Measurements from ENCODE around the gene EGFL7.

EGFL7 gene

GRCh38 chr9:136673975-136674785 is 11.5 kb downstream of the EGFL7 start:
- no peak for DNase-seq

- DNase-seq = no peak
Observed at GRCh38 chr9:136674786-136675349, 12.2 kb downstream of the EGFL7 start.

GRCh38 chr9:136675477-136676296 is 13.0 kb downstream of the EGFL7 start:
- DNase-seq = no peak

GRCh38 chr9:136676297-136676794 is 13.6 kb downstream of the EGFL7 start:
- no peak for DNase-seq

GRCh38 chr9:136676920-136677686 is 14.4 kb downstream of the EGFL7 start:
- DNase-seq = no peak

DNA sequence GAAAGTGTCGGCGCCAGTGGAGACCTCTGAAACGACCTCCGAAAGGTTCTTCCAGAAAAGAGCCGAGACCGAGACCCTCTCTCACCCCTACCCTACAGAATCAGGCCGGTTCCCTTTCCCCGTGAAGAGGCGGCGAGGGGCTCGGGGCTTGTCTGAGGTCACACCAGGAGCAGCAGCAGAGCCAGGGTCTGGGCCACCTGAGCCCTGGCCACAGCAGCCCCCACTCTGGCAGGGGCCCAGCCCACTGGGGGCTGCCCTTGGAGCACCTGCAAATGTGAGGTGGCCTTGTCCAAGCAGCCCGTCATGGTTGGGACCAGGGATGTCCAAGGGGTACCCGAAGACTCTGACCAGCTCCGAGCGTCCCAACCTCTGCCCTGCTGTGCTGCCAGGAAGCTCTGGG is 15.3 kb downstream of the EGFL7 start:
- DNase-seq = no peak

GRCh38 chr9:136678624-136679023 is 15.9 kb downstream of the EGFL7 start:
- DNase-seq = peak in 1 of 2 donors; percentile 22

- peak in 1 of 2 donors; percentile 49 for DNase-seq
Observed at GRCh38 chr9:136679431-136679941, 16.8 kb downstream of the EGFL7 start.

- no peak for DNase-seq
Observed at GRCh38 chr9:136681029-136681428, 18.3 kb downstream of the EGFL7 start.

GRCh38 chr9:136681945-136682699 is 19.4 kb downstream of the EGFL7 start:
- DNase-seq = no peak

GRCh38 chr9:136682710-136683109 is 20.0 kb downstream of the EGFL7 start:
- no peak for DNase-seq

GRCh38 chr9:136683173-136683745 is 20.5 kb downstream of the EGFL7 start:
- no peak for DNase-seq

DNA sequence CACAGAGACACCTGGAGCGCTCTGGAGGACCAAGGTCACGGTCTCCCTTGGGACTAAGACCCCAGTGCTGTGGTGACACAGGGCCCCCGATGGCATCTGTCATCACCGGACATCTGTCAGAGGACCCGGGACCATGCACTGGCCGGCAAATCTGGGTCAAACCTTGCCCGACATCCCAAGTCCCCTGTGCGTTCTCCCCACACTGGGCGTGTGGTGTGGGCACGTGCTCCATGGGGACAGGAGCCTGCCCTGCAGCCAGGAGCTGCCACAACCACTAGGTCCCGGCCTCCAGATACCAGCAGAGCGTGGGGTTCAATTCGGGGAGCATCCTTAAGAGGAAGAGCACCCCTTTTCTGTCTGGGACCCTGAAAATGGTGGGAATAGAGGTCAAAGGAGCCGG is 21.0 kb downstream of the EGFL7 start:
- no peak for DNase-seq

DNA sequence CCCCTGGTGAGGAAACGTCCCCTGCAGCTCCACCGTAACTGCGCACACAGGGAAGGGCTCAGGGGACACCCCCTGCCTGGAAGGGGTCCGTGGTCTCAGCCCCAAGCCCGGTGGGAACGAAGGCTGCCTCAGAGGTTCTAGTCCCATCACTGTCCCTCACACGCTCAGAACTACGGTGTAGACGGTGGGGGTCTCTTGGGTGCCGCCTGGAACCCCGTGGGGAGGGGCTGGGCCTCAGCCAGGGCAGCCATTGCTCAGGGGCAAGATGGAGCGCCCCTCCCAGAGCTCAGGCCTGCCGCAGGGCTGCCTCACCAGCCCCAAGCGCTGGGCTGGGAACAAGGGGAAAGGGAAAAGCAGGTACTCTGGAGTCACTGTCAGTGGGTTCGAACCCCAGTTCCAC is 21.6 kb downstream of the EGFL7 start:
- DNase-seq = no peak

DNA sequence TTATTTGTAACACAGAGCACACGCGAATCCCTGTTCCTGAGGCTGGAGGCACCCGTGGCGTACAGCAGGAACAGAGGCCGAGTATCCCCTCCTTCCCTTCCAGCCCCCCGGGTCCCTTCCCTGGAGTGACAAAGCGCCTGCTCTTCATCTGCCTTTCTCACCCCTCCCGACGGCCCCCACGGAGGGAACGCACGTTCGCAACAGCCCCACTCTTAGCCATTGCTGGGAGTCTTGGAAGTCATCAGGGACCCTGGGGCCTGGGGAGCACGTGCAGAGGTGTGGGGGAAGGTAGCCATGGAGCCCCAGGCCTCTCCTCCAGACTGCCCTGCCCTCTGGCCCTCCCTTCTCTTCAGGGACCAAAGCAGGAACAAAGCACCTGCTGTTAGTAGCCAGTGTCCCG is 22.1 kb downstream of the EGFL7 start:
- DNase-seq = no peak

- DNase-seq = no peak
Observed at GRCh38 chr9:136685216-136685615, 22.5 kb downstream of the EGFL7 start.

DNA sequence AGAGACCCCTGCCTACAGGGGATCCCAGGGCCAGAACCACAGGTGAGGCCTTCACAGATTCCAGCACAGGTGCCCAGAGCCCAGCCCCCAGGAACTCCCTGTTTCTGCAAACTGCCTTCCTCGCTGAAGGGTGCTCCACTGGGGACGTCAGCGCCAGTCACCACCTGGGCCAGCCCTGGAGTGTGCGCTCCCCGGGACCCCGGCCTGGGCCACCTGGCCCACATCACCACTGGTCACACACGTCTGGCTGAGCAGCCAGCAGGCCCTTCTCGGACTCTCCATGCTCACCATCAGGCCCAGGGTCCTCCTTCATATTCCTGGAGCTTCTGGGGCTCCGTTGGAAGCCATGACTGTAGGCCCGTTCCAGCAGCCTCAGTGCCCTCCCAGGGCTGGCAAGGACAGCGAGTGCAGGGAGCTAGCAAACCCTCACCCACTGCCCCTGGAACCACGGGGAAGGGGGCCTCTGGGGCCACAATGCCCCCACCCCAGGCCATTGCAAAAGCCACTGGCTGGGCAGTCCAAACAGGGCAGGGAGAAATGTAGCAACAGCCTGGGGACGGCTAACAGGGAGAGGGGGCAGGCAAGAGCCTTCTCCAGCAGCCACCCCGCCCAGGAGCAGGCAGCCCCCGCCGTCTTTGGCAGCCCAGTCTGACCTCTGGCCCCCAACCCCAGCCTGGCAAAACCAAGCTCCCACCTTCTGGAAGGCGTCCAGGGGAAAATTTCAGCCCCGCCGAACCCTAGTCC is 23.2 kb downstream of the EGFL7 start:
- no peak for DNase-seq

DNA sequence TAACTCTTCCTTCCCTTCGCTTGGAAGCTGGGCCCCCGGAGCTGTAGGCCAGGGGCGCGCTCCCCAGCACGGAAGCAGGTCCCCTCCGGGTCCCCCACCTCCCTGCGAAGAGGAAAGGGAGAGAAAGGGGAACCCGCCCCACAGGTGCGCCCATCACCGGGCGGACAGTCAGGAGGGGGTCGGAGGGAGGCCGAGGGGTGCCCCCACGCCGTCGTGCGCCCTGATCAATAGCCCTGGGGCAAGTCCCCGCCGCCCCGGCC is 23.7 kb downstream of the EGFL7 start:
- DNase-seq = no peak

DNA sequence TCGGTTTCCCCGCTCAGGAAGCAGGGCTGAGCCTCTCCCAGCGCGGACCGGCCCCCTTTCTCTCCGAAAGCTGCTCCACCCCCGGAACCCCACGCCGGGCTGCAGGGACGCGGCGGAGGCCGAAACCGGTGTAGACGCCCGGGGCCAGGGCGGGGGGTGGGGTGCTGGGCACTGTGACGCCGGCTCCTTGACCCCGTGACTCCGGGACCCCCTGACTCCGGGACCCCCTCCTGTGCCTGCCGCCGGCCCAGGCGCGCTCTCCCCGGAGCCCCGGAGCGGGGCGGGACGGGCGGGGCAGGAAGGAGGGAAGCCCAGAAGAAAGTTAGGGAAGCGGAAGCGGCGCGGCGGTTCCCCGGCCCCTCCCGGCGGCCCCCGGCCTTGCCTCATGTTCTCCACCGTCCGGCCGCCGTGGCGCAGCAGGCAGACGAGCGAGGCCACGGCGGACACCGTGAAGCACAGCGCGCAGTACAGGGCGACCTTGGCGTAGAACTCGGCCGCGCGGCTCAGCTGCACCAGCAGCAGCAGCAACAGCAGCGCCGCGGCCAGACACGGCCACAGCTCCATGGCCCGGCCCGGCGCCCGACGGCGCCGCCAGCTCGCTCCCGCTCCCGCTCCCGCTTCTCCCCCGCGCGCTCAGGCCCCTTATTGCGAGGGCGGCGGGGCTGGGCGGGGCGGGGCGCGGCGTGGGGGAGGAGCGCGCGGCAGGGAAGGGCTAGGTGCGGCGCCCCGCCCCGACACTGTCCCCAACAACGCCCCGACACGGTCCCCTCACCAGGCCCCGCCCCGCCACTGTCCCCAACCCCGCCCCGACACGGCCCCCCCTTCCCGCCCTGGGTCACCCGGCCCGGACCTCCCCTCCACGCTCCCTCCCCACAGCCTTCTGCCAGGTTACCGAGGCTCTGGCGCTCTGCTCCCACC is 24.3 kb downstream of the EGFL7 start, which contains the start of gene AGPAT2:
TSS of gene AGPAT2 (minus strand) at position 664 of the 918 bp plus-strand sequence. CDS start at position 564, 100 bp downstream.
- DNase-seq = peak; percentile 67 to 77

Measured in CD4-positive, alpha-beta T cell treated with Interleukin-1 beta for 1 hour (primary cell).